GM23248 (cell line): ENCODE results near the gene EPS8. TPM values are rescaled to one million over a fixed set of nuclear protein-coding genes. Genes with fewer than 3 reads are reported as not detected.

Experiments used
- DNase-seq: peaks from one replicate; pipeline ENCODE4 v3.0.0-alpha.2; 2015
- H2AFZ ChIP-seq: fragments of 200-600 bp; sonication (generic); 2 replicates; pipeline ENCODE4 v1.6.1; 2016; ENCODE audit warnings: antibody characterized with exemption
- H3F3A ChIP-seq: fragments of 200-600 bp; sonication (generic); 2 replicates; pipeline ENCODE4 v1.6.1; 2016; ENCODE audit warnings: mild to moderate bottlenecking, antibody characterized with exemption, mixed run types; ENCODE audit not compliant: insufficient read depth
- H3K27ac ChIP-seq: fragments of 200-600 bp; sonication (generic); 2 replicates; pipeline ENCODE4 v1.5.1; 2016; ENCODE audit warnings: mild to moderate bottlenecking
- H3K27me3 ChIP-seq: fragments of 200-600 bp; sonication (generic); replicated peaks from 2 replicates; pipeline ENCODE4 v1.6.1; 2016; ENCODE audit warnings: mild to moderate bottlenecking; ENCODE audit not compliant: insufficient read depth
- H3K36me3 ChIP-seq: fragments of 200-600 bp; sonication (generic); 2 replicates; pipeline ENCODE4 v1.6.1; 2016; ENCODE audit warnings: low read depth, mild to moderate bottlenecking
- H3K4me1 ChIP-seq: fragments of 200-600 bp; sonication (generic); 2 replicates; pipeline ENCODE4 v1.6.1; 2016; ENCODE audit warnings: mild to moderate bottlenecking; ENCODE audit not compliant: insufficient read depth
- H3K4me2 ChIP-seq: fragments of 200-600 bp; sonication (generic); one replicate; pipeline ENCODE4 v1.6.1; 2016; ENCODE audit warnings: mild to moderate bottlenecking; ENCODE audit not compliant: unreplicated experiment
- H3K4me3 ChIP-seq: fragments of 200-600 bp; sonication (generic); 2 replicates; pipeline ENCODE4 v1.5.1; 2016; ENCODE audit warnings: mild to moderate bottlenecking
- H3K79me2 ChIP-seq: fragments of 200-600 bp; sonication (generic); 2 replicates; pipeline ENCODE4 v1.6.1; 2016; ENCODE audit warnings: mild to moderate bottlenecking; ENCODE audit not compliant: insufficient read depth
- H3K9ac ChIP-seq: fragments of 200-600 bp; sonication (generic); 2 replicates; pipeline ENCODE4 v1.6.1; 2016; ENCODE audit warnings: mild to moderate bottlenecking
- H3K9me2 ChIP-seq: fragments of 200-600 bp; sonication (generic); 2 replicates; pipeline ENCODE4 v1.6.1; 2016; ENCODE audit warnings: mixed run types, mild to moderate bottlenecking, moderate library complexity; ENCODE audit not compliant: insufficient read depth
- H3K9me3 ChIP-seq: fragments of 200-600 bp; sonication (generic); one replicate; pipeline ENCODE4 v1.6.1; 2017; ENCODE audit warnings: low read depth
- H4K20me1 ChIP-seq: fragments of 200-600 bp; sonication (generic); 2 replicates; pipeline ENCODE4 v1.6.0; 2016; ENCODE audit not compliant: insufficient read depth
- EZH2 ChIP-seq: fragments of 200-600 bp; sonication (generic); IDR thresholded peaks from 2 replicates; pipeline ENCODE4 v1.6.1; 2018; ENCODE audit warnings: antibody characterized with exemption, mild to moderate bottlenecking; ENCODE audit not compliant: insufficient read depth, poor library complexity, severe bottlenecking
- EZH2phosphoT487 ChIP-seq: fragments of 200-600 bp; sonication (generic); IDR thresholded peaks from 2 replicates; pipeline ENCODE4 v1.6.1; 2018; ENCODE audit warnings: antibody characterized with exemption, moderate library complexity, mild to moderate bottlenecking, low read depth; ENCODE audit not compliant: insufficient read depth
- WGBS, 2 experiments: methylation state at CpG; one replicate each; pipeline ENCODE4 v1.1.6; 2015 to 2017; ENCODE audit warnings: low lambda C conversion rate in 2 of 2, low coverage in 1 of 2; ENCODE audit errors: missing lambda C conversion rate in 2 of 2; 5-methylcytosine and 5-hydroxymethylcytosine counted together
- in situ Hi-C: fragments of 300-500 bp; cut with MboI; formaldehyde crosslinking; loops from 2 replicates; pipeline ENCODE4 v1.15.0; 2020
- polyA plus RNA-seq: library from polyadenylated mRNA; unstranded; fragments of >200 nt; fragmentation: Nextera tagmentation; extraction: Ambion mirVana; gene quantifications from 2 replicates; pipeline ENCODE4 v1.2.1, GENCODE V29; 2016
- total RNA-seq: library from RNA; depleted of rRNA; stranded (reverse); fragments of >200 nt; shearing (Covaris generic); gene quantifications from 2 replicates; pipeline ENCODE4 v1.2.3, GENCODE V29; 2014

The EPS8 gene
- total and polyA plus RNA-seq, 2 experiments from 2014 or later = 103 to 107 TPM

DNA sequence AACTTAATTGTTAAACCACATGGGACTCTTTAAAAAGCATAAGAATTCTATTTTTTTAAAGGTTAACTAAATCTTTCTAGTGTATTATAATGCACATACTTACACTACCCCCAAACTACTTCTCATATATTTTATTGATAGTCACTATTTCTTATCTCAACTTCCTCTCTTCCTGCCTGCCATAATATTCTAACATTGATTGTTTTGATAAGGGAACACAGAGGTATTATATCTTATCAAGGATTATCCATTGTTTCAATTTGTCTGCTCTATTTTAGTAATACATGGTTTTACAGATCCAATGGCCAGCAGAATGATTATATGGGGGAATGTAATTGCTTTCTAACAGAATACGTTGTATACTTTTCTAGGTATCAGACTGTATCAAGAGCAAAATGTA lies 98.9 kb downstream of the EPS8 start:
- H4K20me1 ChIP-seq = no peaks in the 10 kb centered on the region
- no peak for DNase-seq
- H3K9me2 ChIP-seq = no peaks in the 10 kb centered on the region
- TF ChIP-seq EZH2phosphoT487 (no peak), EZH2 (no peak)
- 73 to 77% methylated on average over 1 of the region's 1 CpG for WGBS, 2 experiments
- in situ Hi-C loops = no loop called here
- H3K4me1 ChIP-seq = peaks cover 49% of the 10 kb centered on the region
- no peak overlapping the region for H3K9ac ChIP-seq
- H3K9me3 ChIP-seq = no peaks in the 10 kb centered on the region
- peaks cover 100% of the 10 kb centered on the region for H3K79me2 ChIP-seq
- H3K27me3 ChIP-seq = no peaks in the 10 kb centered on the region
- H2AFZ ChIP-seq = no peak overlapping the region
- no peak overlapping the region for H3K27ac ChIP-seq
- H3K4me2 ChIP-seq = no peak overlapping the region
- H3F3A ChIP-seq = peaks cover 18% of the 10 kb centered on the region
- H3K4me3 ChIP-seq = no peak overlapping the region
- no peaks in the 10 kb centered on the region for H3K36me3 ChIP-seq

DNA sequence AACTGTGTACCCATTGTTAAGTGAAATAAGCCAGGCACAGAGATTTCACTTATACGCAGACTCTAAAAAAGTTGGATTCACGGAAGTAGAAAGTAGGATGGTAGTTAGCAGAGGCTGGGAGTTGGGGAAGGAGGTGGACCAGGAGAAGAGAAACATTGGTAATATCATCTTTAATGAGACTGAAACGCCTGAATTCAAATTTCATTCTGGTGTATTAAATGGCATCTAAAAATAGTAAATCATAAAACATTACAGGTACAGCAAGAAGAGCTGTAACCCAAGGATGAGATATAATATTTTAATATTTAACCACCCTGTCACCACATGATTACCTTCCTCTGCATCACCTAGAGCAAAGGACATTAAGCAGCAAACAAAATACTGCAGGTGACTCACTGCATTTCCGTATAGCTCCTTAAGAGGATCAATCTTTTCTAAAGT lies 99.4 kb downstream of the EPS8 start:
- no peak for TF ChIP-seq EZH2phosphoT487
- no peak for TF ChIP-seq EZH2
- Histone ChIP-seq H3K9me3 (no peaks in the 10 kb centered on the region), H3K9ac (no peak overlapping the region), H3K36me3 (no peaks in the 10 kb centered on the region), H3K9me2 (no peaks in the 10 kb centered on the region), H3K27ac (no peak overlapping the region), H3F3A (peaks cover 24% of the 10 kb centered on the region), H3K27me3 (no peaks in the 10 kb centered on the region), H3K4me3 (no peak overlapping the region), H4K20me1 (no peaks in the 10 kb centered on the region), H3K4me2 (no peak overlapping the region), H2AFZ (no peak overlapping the region), H3K79me2 (peaks cover 100% of the 10 kb centered on the region), H3K4me1 (peaks cover 54% of the 10 kb centered on the region)
- DNase-seq = no peak
- in situ Hi-C loops = no loop called here
- WGBS, 2 experiments = 84 to 85% methylated on average over 4 of the region's 4 CpGs

DNA sequence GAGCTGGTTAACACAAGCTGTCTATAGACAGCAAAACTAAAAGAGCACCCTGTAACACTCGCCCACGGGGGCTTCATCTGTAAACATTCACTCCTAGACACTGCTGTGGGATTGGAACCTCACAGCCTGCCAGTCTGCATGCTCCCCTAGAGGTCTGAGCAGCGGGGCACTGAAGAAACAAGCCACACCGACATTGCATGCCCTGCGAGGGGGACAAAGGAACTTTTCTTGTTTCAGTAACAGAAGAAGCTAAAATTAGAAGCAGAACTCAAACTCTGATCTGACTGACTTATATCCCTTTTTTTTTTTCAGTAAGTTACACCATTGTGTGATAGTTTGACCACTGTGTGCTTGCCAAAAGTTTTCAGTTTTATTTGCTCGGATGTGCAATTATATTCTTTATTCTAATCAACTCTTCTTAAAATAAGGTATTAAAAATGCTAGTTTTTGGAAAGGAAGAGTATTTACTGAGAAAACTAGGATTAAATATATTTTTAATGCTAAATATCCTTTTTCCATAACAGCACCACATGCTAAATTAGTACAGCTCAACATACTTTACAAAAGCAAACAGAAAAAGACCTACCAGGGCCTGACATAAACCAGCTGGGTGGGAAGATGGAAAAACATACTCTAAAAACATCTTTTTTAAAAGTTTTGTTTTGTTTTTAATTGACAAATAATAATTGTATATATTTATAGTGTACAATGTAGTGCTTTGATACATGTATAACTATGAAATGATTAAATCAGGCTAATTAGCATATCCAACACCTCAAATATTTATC lies 100.2 kb downstream of the EPS8 start:
- Histone ChIP-seq H3K4me3 (no peak overlapping the region), H3F3A (peaks cover 31% of the 10 kb centered on the region), H3K4me1 (peaks cover 61% of the 10 kb centered on the region), H3K9me2 (no peaks in the 10 kb centered on the region), H3K79me2 (peaks cover 100% of the 10 kb centered on the region), H3K27me3 (no peaks in the 10 kb centered on the region), H3K9ac (no peak overlapping the region), H3K9me3 (no peaks in the 10 kb centered on the region), H2AFZ (no peak overlapping the region), H3K4me2 (no peak overlapping the region), H3K27ac (no peak overlapping the region), H3K36me3 (no peaks in the 10 kb centered on the region), H4K20me1 (no peaks in the 10 kb centered on the region)
- in situ Hi-C loops = no loop called here
- WGBS, 2 experiments = 81 to 82% methylated on average over 6 of the region's 6 CpGs
- TF ChIP-seq EZH2phosphoT487 (no peak), EZH2 (no peak)
- DNase-seq = no peak

DNA sequence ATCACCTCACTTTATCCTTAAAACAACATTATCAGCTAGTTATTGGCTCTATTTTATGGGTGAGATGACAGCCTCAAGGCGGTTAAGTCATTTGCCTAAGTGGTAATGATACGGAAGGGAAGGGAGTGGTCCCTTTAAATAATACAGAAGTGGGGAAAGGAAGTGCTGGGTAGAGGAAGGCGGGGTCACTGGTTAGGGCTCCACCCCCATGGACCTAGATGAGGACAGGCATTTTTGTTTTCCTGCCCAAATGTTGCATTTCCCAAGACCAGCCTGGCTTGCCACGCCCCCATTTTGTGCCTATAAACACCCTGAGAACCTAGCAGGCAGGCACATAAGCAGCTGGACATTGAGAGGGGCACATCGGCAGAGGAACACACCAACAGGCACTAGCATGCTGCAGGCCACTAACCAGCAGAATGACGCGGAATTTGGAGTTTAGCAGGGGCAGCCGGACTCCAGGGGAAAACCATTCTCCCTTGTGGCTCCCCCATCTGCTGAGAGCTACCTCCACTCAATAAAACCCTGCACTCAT lies 100.9 kb downstream of the EPS8 start:
- no peak overlapping the region for H3K4me3 ChIP-seq
- H3K9me2 ChIP-seq = no peaks in the 10 kb centered on the region
- no peaks in the 10 kb centered on the region for H4K20me1 ChIP-seq
- in situ Hi-C loops = no loop called here
- DNase-seq = no peak
- 96 to 99% methylated on average over 7 to 8 of the region's 8 CpGs for WGBS, 2 experiments
- H3K4me1 ChIP-seq = peaks cover 64% of the 10 kb centered on the region
- H3K9me3 ChIP-seq = no peaks in the 10 kb centered on the region
- no peak for TF ChIP-seq EZH2
- TF ChIP-seq EZH2phosphoT487 = no peak
- no peak overlapping the region for H3K4me2 ChIP-seq
- H3K9ac ChIP-seq = no peak overlapping the region
- H3K79me2 ChIP-seq = peaks cover 100% of the 10 kb centered on the region
- H3K27ac ChIP-seq = no peak overlapping the region
- no peak overlapping the region for H2AFZ ChIP-seq
- no peaks in the 10 kb centered on the region for H3K36me3 ChIP-seq
- H3F3A ChIP-seq = peaks cover 36% of the 10 kb centered on the region
- no peaks in the 10 kb centered on the region for H3K27me3 ChIP-seq
